GM12878 (cell line): ENCODE measurements around the gene PHYKPL. TPM values are rescaled to one million over a fixed set of nuclear protein-coding genes. Genes with fewer than 3 reads are reported as not detected.

Experiments
- ATAC-seq: fragments of 200-7000 bp; cut with Tn5 transposase; 3 replicates; pipeline ENCODE4 v1.9.1; 2020; ENCODE audit warnings: mild to moderate bottlenecking, moderate library complexity
- BruUV-seq: library from RNA; stranded (reverse); fragments of 400-500 nt; replicated peaks from 2 replicates; lab custom pipeline; 2021; lab: Mats Ljungman, UMichigan
- CTCF ChIA-PET: fragments of 300-600 bp; sonication (Branson Sonifier 250); formaldehyde crosslinking; extraction: SDS; loops from one replicate; lab custom pipeline; 2021; ENCODE audit warnings: inconsistent platforms; lab: Yijun Ruan, JAX
- POLR2A ChIA-PET: fragments of 350-600 bp; formaldehyde crosslinking; extraction: SDS; loops from one replicate; lab custom pipeline; 2021; ENCODE audit warnings: inconsistent platforms; lab: Charles Lee
- RAD21 ChIA-PET: fragments of 300-600 bp; sonication (Branson Sonifier 250); formaldehyde crosslinking; loops from one replicate; lab custom pipeline; 2023; ENCODE audit warnings: antibody characterized with exemption; ENCODE audit not compliant: unreplicated experiment; lab: Charles Lee
- SMC1A ChIA-PET: fragments of 300-600 bp; sonication (Branson Sonifier 250); formaldehyde crosslinking; loops from one replicate; lab custom pipeline; 2023; ENCODE audit not compliant: unreplicated experiment, uncharacterized antibody; lab: Charles Lee
- DNase-seq: peaks from one replicate; pipeline ENCODE4 v3.0.0-alpha.2; 2011; ENCODE audit warnings: low read depth, low spot score
- FAIRE-seq: peaks from 3 replicates; lab custom pipeline; 2011; peaks lifted over from hg19 to GRCh38; lab: Jason Lieb, UNC
- H2AFZ ChIP-seq: 2 replicates; pipeline ENCODE4 v1.6.0; 2011; ENCODE audit warnings: low read depth, low read length, control low read depth; ENCODE audit not compliant: control insufficient read depth
- H3K27ac ChIP-seq: 2 replicates; pipeline ENCODE4 v1.5.1; 2011; ENCODE audit warnings: control low read depth; ENCODE audit not compliant: control insufficient read depth, insufficient read depth
- H3K27me3 ChIP-seq, 2 experiments: replicated peaks in 1 of 2; 2 replicates each; pipeline versions ENCODE4 v1.6.0 to v1.6.1; 2011; ENCODE audit warnings: low read length in 1 of 2; ENCODE audit not compliant: control insufficient read depth in 2 of 2, insufficient read depth in 2 of 2
- H3K36me3 ChIP-seq, 2 experiments: 2 replicates each; pipeline ENCODE4 v1.5.1; 2011; ENCODE audit warnings: low read length in 1 of 2; ENCODE audit not compliant: control insufficient read depth in 2 of 2, insufficient read depth in 2 of 2
- H3K4me1 ChIP-seq: 2 replicates; pipeline ENCODE4 v1.6.1; 2011; ENCODE audit warnings: mild to moderate bottlenecking, low read length, moderate library complexity, mixed read lengths; ENCODE audit not compliant: control insufficient read depth, insufficient read depth
- H3K4me2 ChIP-seq: 2 replicates; pipeline ENCODE4 v1.6.0; 2011; ENCODE audit warnings: control low read depth; ENCODE audit not compliant: control insufficient read depth, insufficient read depth
- H3K4me3 ChIP-seq: fragments of 200-600 bp; sonication (generic); 2 replicates; pipeline ENCODE4 v1.5.1; 2016
- H3K79me2 ChIP-seq: 2 replicates; pipeline ENCODE4 v1.6.0; 2011; ENCODE audit warnings: low read length; ENCODE audit not compliant: control insufficient read depth, insufficient read depth
- H3K9ac ChIP-seq: 2 replicates; pipeline ENCODE4 v1.8.0; 2011; ENCODE audit warnings: low read length, control low read depth, mixed read lengths; ENCODE audit not compliant: control insufficient read depth, insufficient read depth
- H3K9me3 ChIP-seq: replicated peaks from 3 replicates; pipeline ENCODE4 v1.5.1; 2011; ENCODE audit warnings: mild to moderate bottlenecking, low read length; ENCODE audit not compliant: control insufficient read depth, insufficient read depth
- H4K20me1 ChIP-seq: 2 replicates; pipeline ENCODE4 v1.6.0; 2011; ENCODE audit not compliant: control insufficient read depth, insufficient read depth
- CHD1 ChIP-seq: IDR thresholded peaks from 2 replicates; pipeline ENCODE4 v1.6.1; 2012; ENCODE audit warnings: low read depth, low read length, improper control_type of control experiment
- SKIL ChIP-seq: fragments of 450-650 bp; IDR thresholded peaks from 2 replicates; pipeline ENCODE4 v1.6.1; 2017; ENCODE audit warnings: mild to moderate bottlenecking, low read depth, inconsistent platforms; ENCODE audit not compliant: poor library complexity, severe bottlenecking
- TCF3 ChIP-seq: IDR thresholded peaks from 2 replicates; pipeline ENCODE4 v1.6.1; 2012; ENCODE audit warnings: low read depth, mild to moderate bottlenecking, low read length, borderline replicate concordance; ENCODE audit not compliant: insufficient read depth
- TCF7 ChIP-seq: IDR thresholded peaks from 2 replicates; pipeline ENCODE4 v1.6.1; 2014; ENCODE audit warnings: antibody characterized with exemption, borderline replicate concordance
- ZNF274 ChIP-seq: IDR thresholded peaks from one replicate; pipeline ENCODE4 v1.8.0; 2011; ENCODE audit not compliant: insufficient read length, insufficient read depth
- WGBS: methylation state at CpG from one replicate; pipeline ENCODE4 v1.1.6; 2016; ENCODE audit warnings: low lambda C conversion rate; ENCODE audit not compliant: insufficient replicate concordance, insufficient coverage; ENCODE audit errors: missing lambda C conversion rate; 5-methylcytosine and 5-hydroxymethylcytosine counted together
- in situ Hi-C: fragments of 300-500 bp; cut with MboI; formaldehyde crosslinking; loops from 9 replicates; pipeline ENCODE4 v1.14.3; 2018; ENCODE audit warnings: mixed read lengths
- intact Hi-C: fragments of 100-400 bp; cut with micrococcal nuclease; formaldehyde crosslinking; loops from one replicate; pipeline ENCODE4 v1.14.2; 2022; ENCODE audit not compliant: unreplicated experiment
- polyA plus RNA-seq, 11 experiments: library from polyadenylated mRNA; depleted of rRNA in 4 of 11; unstranded in 6 of 11; stranded (reverse) in 5 of 11; fragments of >200 nt; fragmentation: Nextera tagmentation in 4 of 11; fragmentation: Illumina TruSeq in 1 of 11; extraction: Ambion mirVana in 4 of 11; extraction: Trizol in 1 of 11; gene quantifications; 1 replicate in 1 of 11; 2 replicates in 10 of 11; pipeline versions ENCODE4 v1.2.1 to v1.2.3, GENCODE V29; 2011 to 2016; ENCODE audit warnings: inconsistent platforms in 2 of 11, missing spikeins in 2 of 11, low read depth in 1 of 11
- total RNA-seq, 4 experiments: library from RNA; depleted of rRNA in 3 of 4; stranded (reverse); fragments of >200 nt in 3 of 4; fragmentation: Illumina TruSeq in 1 of 4; extraction: Trizol in 1 of 4; gene quantifications; 2 replicates each; pipeline versions ENCODE4 v1.2.1 to v1.2.3, GENCODE V29; 2013 to 2021
- TF ChIP-seq, protein P1 (sequence below): fragments of 450-650 bp; IDR thresholded peaks from 2 replicates; pipeline ENCODE4 v1.6.1; 2018; ENCODE audit warnings: borderline replicate concordance, mild to moderate bottlenecking; ENCODE audit not compliant: partially characterized antibody
- TF ChIP-seq, protein P2 (sequence below): IDR thresholded peaks from 2 replicates; pipeline ENCODE4 v1.6.1; 2012; ENCODE audit warnings: low read depth, low read length, improper control_type of control experiment
- TF ChIP-seq, protein P3 (sequence below): IDR thresholded peaks from 2 replicates; pipeline ENCODE4 v1.6.1; 2011; ENCODE audit warnings: low read depth, low read length, improper control_type of control experiment, borderline replicate concordance

The PHYKPL gene
- total and polyA plus RNA-seq, 10 of the 15 experiments (the other 5 are each of a cell fraction or from before 2014, with no cell fraction given): 4.5 to 53.9 (median 25.6) TPM

GRCh38 chr5:178227929-178228328, 4.7 kb downstream of the PHYKPL start:
- RAD21 ChIA-PET: no interaction called here
- Histone ChIP-seq H3K4me2 (no peak overlapping the region), H3K36me3 (peaks cover 1 to 11% of the 10 kb centered on the region in 2 experiments), H3K4me1 (peaks cover 10% of the 10 kb centered on the region), H4K20me1 (no peaks in the 10 kb centered on the region), H3K9ac (no peak overlapping the region), H3K4me3 (no peak overlapping the region), H3K27me3 (no peaks in the 10 kb centered on the region), H2AFZ (no peak overlapping the region), H3K9me3 (no peaks in the 10 kb centered on the region), H3K27ac (no peak overlapping the region), H3K79me2 (peaks cover 29% of the 10 kb centered on the region)
- DNase-seq: no peak
- 55% methylated on average over 3 of the region's 3 CpGs for WGBS
- intact Hi-C loops (no loop called here), in situ Hi-C loops (no loop called here)
- CTCF ChIA-PET: interaction anchor here (0.9 kb wide), 1 partner anchor 21 kb away, joined by 4 read pairs; no protein-coding TSS in a partner anchor
- BruUV-seq: no TSS peak
- POLR2A ChIA-PET: no interaction called here
- SMC1A ChIA-PET: no interaction called here
- ATAC-seq: no peak
- FAIRE-seq: no peak
- TF ChIP-seq SKIL (no peak), ZNF274 (no peak), TCF3 (no peak), CHD1 (no peak), TCF7 (no peak)
- TF ChIP-seq, protein P1, sequence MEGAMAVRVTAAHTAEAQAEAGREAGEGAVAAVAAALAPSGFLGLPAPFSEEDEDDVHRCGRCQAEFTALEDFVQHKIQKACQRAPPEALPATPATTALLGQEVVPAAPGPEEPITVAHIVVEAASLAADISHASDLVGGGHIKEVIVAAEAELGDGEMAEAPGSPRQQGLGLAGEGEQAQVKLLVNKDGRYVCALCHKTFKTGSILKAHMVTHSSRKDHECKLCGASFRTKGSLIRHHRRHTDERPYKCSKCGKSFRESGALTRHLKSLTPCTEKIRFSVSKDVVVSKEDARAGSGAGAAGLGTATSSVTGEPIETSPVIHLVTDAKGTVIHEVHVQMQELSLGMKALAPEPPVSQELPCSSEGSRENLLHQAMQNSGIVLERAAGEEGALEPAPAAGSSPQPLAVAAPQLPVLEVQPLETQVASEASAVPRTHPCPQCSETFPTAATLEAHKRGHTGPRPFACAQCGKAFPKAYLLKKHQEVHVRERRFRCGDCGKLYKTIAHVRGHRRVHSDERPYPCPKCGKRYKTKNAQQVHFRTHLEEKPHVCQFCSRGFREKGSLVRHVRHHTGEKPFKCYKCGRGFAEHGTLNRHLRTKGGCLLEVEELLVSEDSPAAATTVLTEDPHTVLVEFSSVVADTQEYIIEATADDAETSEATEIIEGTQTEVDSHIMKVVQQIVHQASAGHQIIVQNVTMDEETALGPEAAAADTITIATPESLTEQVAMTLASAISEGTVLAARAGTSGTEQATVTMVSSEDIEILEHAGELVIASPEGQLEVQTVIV: no peak
- TF ChIP-seq, protein P2, sequence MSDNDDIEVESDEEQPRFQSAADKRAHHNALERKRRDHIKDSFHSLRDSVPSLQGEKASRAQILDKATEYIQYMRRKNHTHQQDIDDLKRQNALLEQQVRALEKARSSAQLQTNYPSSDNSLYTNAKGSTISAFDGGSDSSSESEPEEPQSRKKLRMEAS: no peak
- TF ChIP-seq, protein P3, sequence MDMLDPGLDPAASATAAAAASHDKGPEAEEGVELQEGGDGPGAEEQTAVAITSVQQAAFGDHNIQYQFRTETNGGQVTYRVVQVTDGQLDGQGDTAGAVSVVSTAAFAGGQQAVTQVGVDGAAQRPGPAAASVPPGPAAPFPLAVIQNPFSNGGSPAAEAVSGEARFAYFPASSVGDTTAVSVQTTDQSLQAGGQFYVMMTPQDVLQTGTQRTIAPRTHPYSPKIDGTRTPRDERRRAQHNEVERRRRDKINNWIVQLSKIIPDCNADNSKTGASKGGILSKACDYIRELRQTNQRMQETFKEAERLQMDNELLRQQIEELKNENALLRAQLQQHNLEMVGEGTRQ: no peak
